Measurements from ENCODE around the gene NCKAP5.

Gene NCKAP5

DNA sequence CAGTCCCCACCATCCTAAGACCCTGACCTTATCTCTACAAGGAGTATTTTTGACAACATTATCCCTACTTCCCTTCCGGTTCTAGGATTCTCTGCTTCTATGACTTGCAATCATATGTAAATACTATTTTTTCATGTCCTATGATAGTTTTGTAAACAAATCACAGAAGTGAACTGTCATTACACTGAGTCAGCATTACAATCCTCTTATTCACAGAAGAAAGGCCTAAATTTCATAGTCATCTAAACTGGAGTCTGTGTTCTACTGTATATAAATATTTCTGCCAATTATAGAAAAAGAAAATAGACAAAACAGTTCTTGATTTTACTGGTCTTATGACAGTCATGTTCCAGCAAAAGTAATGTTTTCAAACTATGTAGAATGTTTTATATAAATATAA, 265.1 kb downstream of the NCKAP5 start:
- Histone ChIP-seq H3K4me3 (ENCODE audit: low read depth, low read length, poor library complexity, severe bottlenecking) (no peak overlapping the region), H4K20me1 (ENCODE audit: insufficient read depth, low read length) (no peaks in the 10 kb centered on the region), H3K4me2 (ENCODE audit: low read length) (no peak overlapping the region), H3K9me3 (ENCODE audit: low read length) (no peaks in the 10 kb centered on the region), H3K27ac (ENCODE audit: low read depth, low read length, poor library complexity, severe bottlenecking) (no peak overlapping the region), H3K9ac (ENCODE audit: low read length) (no peak overlapping the region), H3K79me2 (ENCODE audit: insufficient read depth, low read length) (no peaks in the 10 kb centered on the region), H3K9me2 (ENCODE audit: low read depth, low read length) (no peaks in the 10 kb centered on the region), H3F3A (ENCODE audit: insufficient read depth, low read length) (no peaks in the 10 kb centered on the region), H3K27me3 (ENCODE audit: insufficient read depth, low read length) (no peaks in the 10 kb centered on the region), H3K36me3 (ENCODE audit: insufficient read depth, low read length) (no peaks in the 10 kb centered on the region), H2AFZ (ENCODE audit: low read length) (no peak overlapping the region), H3K4me1 (ENCODE audit: insufficient read depth, low read length, severe bottlenecking) (no peaks in the 10 kb centered on the region)
- no peak for TF ChIP-seq EZH2 (IDR thresholded peaks at IDR 0.05; ENCODE audit: borderline replicate concordance, low read length)
- TF ChIP-seq, protein P1, sequence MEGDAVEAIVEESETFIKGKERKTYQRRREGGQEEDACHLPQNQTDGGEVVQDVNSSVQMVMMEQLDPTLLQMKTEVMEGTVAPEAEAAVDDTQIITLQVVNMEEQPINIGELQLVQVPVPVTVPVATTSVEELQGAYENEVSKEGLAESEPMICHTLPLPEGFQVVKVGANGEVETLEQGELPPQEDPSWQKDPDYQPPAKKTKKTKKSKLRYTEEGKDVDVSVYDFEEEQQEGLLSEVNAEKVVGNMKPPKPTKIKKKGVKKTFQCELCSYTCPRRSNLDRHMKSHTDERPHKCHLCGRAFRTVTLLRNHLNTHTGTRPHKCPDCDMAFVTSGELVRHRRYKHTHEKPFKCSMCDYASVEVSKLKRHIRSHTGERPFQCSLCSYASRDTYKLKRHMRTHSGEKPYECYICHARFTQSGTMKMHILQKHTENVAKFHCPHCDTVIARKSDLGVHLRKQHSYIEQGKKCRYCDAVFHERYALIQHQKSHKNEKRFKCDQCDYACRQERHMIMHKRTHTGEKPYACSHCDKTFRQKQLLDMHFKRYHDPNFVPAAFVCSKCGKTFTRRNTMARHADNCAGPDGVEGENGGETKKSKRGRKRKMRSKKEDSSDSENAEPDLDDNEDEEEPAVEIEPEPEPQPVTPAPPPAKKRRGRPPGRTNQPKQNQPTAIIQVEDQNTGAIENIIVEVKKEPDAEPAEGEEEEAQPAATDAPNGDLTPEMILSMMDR (IDR thresholded peaks at IDR 0.05; ENCODE audit: low read length) = no peak

DNA sequence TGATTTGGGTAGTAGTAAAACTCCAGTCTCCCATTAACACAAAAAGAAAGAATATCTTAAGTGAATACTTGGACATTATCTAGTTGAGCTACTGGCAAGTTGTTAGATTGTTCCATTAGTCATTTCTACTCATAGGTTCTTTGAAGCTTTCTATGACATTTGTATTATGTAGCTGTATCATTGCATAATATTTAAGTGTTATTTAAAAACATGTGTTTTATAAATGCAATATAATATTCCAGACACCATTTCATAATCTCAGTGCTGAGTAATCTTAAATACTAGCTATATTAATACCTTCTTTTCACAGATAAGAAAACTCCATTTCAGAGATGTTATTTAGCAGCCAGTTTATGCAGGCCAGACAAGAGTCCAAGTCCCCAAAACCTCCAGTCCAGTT, 271.9 kb downstream of the NCKAP5 start:
- Histone ChIP-seq H3K27ac (ENCODE audit: low read depth, low read length, poor library complexity, severe bottlenecking) (no peak overlapping the region), H3F3A (ENCODE audit: insufficient read depth, low read length) (no peaks in the 10 kb centered on the region), H3K79me2 (ENCODE audit: insufficient read depth, low read length) (no peaks in the 10 kb centered on the region), H3K36me3 (ENCODE audit: insufficient read depth, low read length) (no peaks in the 10 kb centered on the region), H3K27me3 (ENCODE audit: insufficient read depth, low read length) (no peaks in the 10 kb centered on the region), H3K4me1 (ENCODE audit: insufficient read depth, low read length, severe bottlenecking) (no peaks in the 10 kb centered on the region), H2AFZ (ENCODE audit: low read length) (no peak overlapping the region), H3K9me3 (ENCODE audit: low read length) (no peaks in the 10 kb centered on the region), H3K4me2 (ENCODE audit: low read length) (no peak overlapping the region), H4K20me1 (ENCODE audit: insufficient read depth, low read length) (no peaks in the 10 kb centered on the region), H3K4me3 (ENCODE audit: low read depth, low read length, poor library complexity, severe bottlenecking) (no peak overlapping the region), H3K9me2 (ENCODE audit: low read depth, low read length) (no peaks in the 10 kb centered on the region), H3K9ac (ENCODE audit: low read length) (no peak overlapping the region)
- no peak for TF ChIP-seq EZH2 (IDR thresholded peaks at IDR 0.05; ENCODE audit: borderline replicate concordance, low read length)
- TF ChIP-seq, protein P1 (IDR thresholded peaks at IDR 0.05; ENCODE audit: low read length) = no peak

DNA sequence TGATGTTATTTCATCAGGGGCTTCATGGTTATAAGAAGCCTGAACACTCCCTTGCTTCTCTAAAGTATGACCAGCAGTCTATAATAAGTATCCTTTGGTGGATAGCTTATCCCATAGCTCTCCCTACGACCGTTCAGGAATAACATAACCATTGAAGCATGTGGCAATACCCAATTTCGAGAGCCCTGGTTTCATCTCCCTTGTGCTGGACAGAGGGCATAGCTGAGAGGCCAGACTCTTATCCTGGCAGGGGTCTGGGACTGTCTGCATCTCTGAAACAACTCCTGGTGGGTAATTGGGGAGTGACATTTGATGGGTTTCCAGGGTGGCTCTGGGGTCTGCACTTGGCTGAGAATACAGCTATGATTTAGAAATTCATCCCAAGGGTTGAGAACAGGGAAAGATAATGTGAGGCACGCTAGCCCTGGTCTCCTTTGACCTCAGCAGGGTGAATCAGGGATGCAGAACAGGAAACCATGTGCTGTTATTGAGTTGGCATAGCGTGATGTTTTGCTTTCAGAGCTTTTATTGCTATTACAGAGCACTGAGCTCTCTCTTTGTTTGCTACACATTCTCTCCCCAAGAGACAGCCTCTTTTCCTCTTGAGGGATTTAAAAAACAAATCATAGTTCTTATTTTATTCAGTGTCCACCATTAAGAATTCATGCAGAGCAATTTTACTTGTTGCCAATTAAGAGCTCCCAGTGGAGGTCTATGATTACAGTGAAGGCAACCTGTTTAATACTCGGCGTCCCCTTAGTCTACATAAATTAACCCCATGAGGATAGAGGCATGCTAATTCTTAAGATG, 274.5 kb downstream of the NCKAP5 start:
- no peak overlapping the region for H3K9ac ChIP-seq (ENCODE audit: low read length)
- no peaks in the 10 kb centered on the region for H3K79me2 ChIP-seq (ENCODE audit: insufficient read depth, low read length)
- H3K4me3 ChIP-seq (ENCODE audit: low read depth, low read length, poor library complexity, severe bottlenecking) = no peak overlapping the region
- no peak for TF ChIP-seq EZH2 (IDR thresholded peaks at IDR 0.05; ENCODE audit: borderline replicate concordance, low read length)
- TF ChIP-seq, protein P1 (IDR thresholded peaks at IDR 0.05; ENCODE audit: low read length) = no peak
- no peak overlapping the region for H2AFZ ChIP-seq (ENCODE audit: low read length)
- H3K27ac ChIP-seq (ENCODE audit: low read depth, low read length, poor library complexity, severe bottlenecking) = no peak overlapping the region
- no peaks in the 10 kb centered on the region for H4K20me1 ChIP-seq (ENCODE audit: insufficient read depth, low read length)
- H3K4me2 ChIP-seq (ENCODE audit: low read length) = no peak overlapping the region
- no peaks in the 10 kb centered on the region for H3K9me2 ChIP-seq (ENCODE audit: low read depth, low read length)
- no peaks in the 10 kb centered on the region for H3K27me3 ChIP-seq (ENCODE audit: insufficient read depth, low read length)
- H3K9me3 ChIP-seq (ENCODE audit: low read length) = no peaks in the 10 kb centered on the region
- no peaks in the 10 kb centered on the region for H3K4me1 ChIP-seq (ENCODE audit: insufficient read depth, low read length, severe bottlenecking)
- no peaks in the 10 kb centered on the region for H3F3A ChIP-seq (ENCODE audit: insufficient read depth, low read length)
- H3K36me3 ChIP-seq (ENCODE audit: insufficient read depth, low read length) = no peaks in the 10 kb centered on the region
